Panc1 (cell line): Measurements from ENCODE around the gene ADGRG3. TPM values are rescaled to one million over a fixed set of nuclear protein-coding genes. Genes with fewer than 3 reads are reported as not detected.

ENCODE experiments used
- ATAC-seq: fragments of 200-7000 bp; cut with Tn5 transposase; 2 replicates; pipeline ENCODE4 v1.9.1; 2020; ENCODE audit warnings: mild to moderate bottlenecking, moderate library complexity
- BruUV-seq: library from RNA; stranded (reverse); fragments of 400-500 nt; replicated peaks from 2 replicates; lab custom pipeline; 2021; lab: Mats Ljungman, UMichigan
- CTCF ChIA-PET: fragments of 300-600 bp; sonication (Branson Sonifier 250); formaldehyde crosslinking; loops from one replicate; lab custom pipeline; 2022; ENCODE audit warnings: antibody characterized with exemption; lab: Charles Lee
- POLR2A ChIA-PET: fragments of 300-600 bp; sonication (Branson Sonifier 250); formaldehyde crosslinking; loops from one replicate; lab custom pipeline; 2022; ENCODE audit warnings: antibody characterized with exemption; lab: Charles Lee
- DNase-seq: peaks from one replicate; pipeline ENCODE4 v3.0.0-alpha.2; 2010; ENCODE audit warnings: low read depth, low spot score
- H3K27ac ChIP-seq: 2 replicates; pipeline ENCODE4 v1.5.1; 2011; ENCODE audit warnings: mild to moderate bottlenecking, low read length, inconsistent platforms
- H3K27me3 ChIP-seq: fragments of 200-500 bp; sonication (Bioruptor generic); 2 replicates; pipeline ENCODE4 v1.6.0; 2014; ENCODE audit warnings: low read length, inconsistent platforms; ENCODE audit not compliant: control insufficient read depth, insufficient read depth
- H3K36me3 ChIP-seq: fragments of 200-500 bp; sonication (Bioruptor generic); 2 replicates; pipeline ENCODE4 v1.5.1; 2014; ENCODE audit warnings: inconsistent platforms, mild to moderate bottlenecking, low read length, moderate library complexity; ENCODE audit not compliant: control insufficient read depth, insufficient read depth
- H3K4me1 ChIP-seq: 2 replicates; pipeline ENCODE4 v1.5.1; 2011; ENCODE audit warnings: inconsistent platforms, mild to moderate bottlenecking, low read length, moderate library complexity; ENCODE audit not compliant: control insufficient read depth, insufficient read depth
- H3K4me3 ChIP-seq, 2 experiments: 2 replicates each; pipeline ENCODE4 v1.5.1; 2011 to 2012; ENCODE audit warnings: low read depth in 2 of 2, low read length in 2 of 2, mild to moderate bottlenecking in 2 of 2, inconsistent platforms in 1 of 2, moderate library complexity in 1 of 2
- H3K9me3 ChIP-seq: fragments of 200-500 bp; sonication (Bioruptor generic); 2 replicates; pipeline ENCODE4 v1.5.1; 2014; ENCODE audit warnings: low read depth, mild to moderate bottlenecking, inconsistent platforms, low read length, moderate library complexity; ENCODE audit not compliant: control insufficient read depth, insufficient read depth
- CTCF ChIP-seq: fragments of 450-650 bp; IDR thresholded peaks from 2 replicates; pipeline ENCODE4 v1.5.1; 2017; ENCODE audit warnings: mild to moderate bottlenecking
- POLR2AphosphoS5 ChIP-seq: IDR thresholded peaks from 2 replicates; pipeline ENCODE4 v1.6.1; 2012; ENCODE audit warnings: mild to moderate bottlenecking, low read depth, low read length, moderate library complexity
- REST ChIP-seq, 2 experiments: IDR thresholded peaks; 2 replicates each; pipeline ENCODE4 v1.6.1; 2011 to 2012; ENCODE audit warnings: low read depth in 2 of 2, control low read depth in 1 of 2, low read length in 1 of 2, mild to moderate bottlenecking in 1 of 2, moderate library complexity in 1 of 2; ENCODE audit not compliant: insufficient read depth in 1 of 2
- SIN3A ChIP-seq: IDR thresholded peaks from 2 replicates; pipeline ENCODE4 v1.6.1; 2012; ENCODE audit warnings: low read depth, mild to moderate bottlenecking, low read length, moderate library complexity, borderline replicate concordance; ENCODE audit not compliant: insufficient read depth
- TCF7L2 ChIP-seq: IDR thresholded peaks from 2 replicates; pipeline ENCODE4 v1.6.1; 2011; ENCODE audit warnings: mild to moderate bottlenecking, low read depth, low read length, inconsistent platforms
- in situ Hi-C: cut with HindIII; loops from 2 replicates; pipeline ENCODE4 v1.10.0; 2016; ENCODE audit warnings: low sequenced_read_pairs, low pct_unique_long_range_greater_than_20kb
- intact Hi-C: fragments of 100-400 bp; cut with micrococcal nuclease; formaldehyde crosslinking; loops from one replicate; pipeline ENCODE4 v1.10.0; 2022; ENCODE audit not compliant: unreplicated experiment
- total RNA-seq: library from RNA; stranded (reverse); gene quantifications from one replicate; pipeline ENCODE4 v1.2.1, GENCODE V29; 2021; ENCODE audit not compliant: unreplicated experiment

The ADGRG3 gene
- total RNA-seq, 1 experiment from 2014 or later = not detected

GRCh38 chr16:57727610-57728009, 59.5 kb downstream of the ADGRG3 start:
- BruUV-seq = no TSS peak
- TF ChIP-seq SIN3A (no peak), CTCF (no peak), POLR2AphosphoS5 (no peak), TCF7L2 (no peak), REST (IDR thresholded peaks at IDR 0.05; ENCODE audit: insufficient read depth in 1 of 2, low read depth in 2 of 2, low read length in 1 of 2) (no peak)
- no peaks in the 10 kb centered on the region for H3K36me3 ChIP-seq
- intact Hi-C loops = no loop called here
- no peak for ATAC-seq
- POLR2A ChIA-PET = no interaction called here
- H3K4me1 ChIP-seq = no peaks in the 10 kb centered on the region
- H3K27me3 ChIP-seq = no peaks in the 10 kb centered on the region
- no peak overlapping the region for H3K4me3 ChIP-seq
- in situ Hi-C loops = no loop called here
- no peak overlapping the region for H3K27ac ChIP-seq
- DNase-seq = no peak
- H3K9me3 ChIP-seq = no peaks in the 10 kb centered on the region
- CTCF ChIA-PET = no interaction called here

GRCh38 chr16:57728336-57729181, 60.5 kb downstream of the ADGRG3 start:
- CTCF ChIA-PET = no interaction called here
- in situ Hi-C loops = no loop called here
- no TSS peak for BruUV-seq

More at GRCh38 chr16:57728336-57729181, 60.5 kb downstream of the ADGRG3 start:
- Histone ChIP-seq H3K36me3 (no peaks in the 10 kb centered on the region), H3K27ac (no peak overlapping the region), H3K4me1 (no peaks in the 10 kb centered on the region), H3K9me3 (no peaks in the 10 kb centered on the region), H3K27me3 (no peaks in the 10 kb centered on the region), H3K4me3 (no peak overlapping the region)
- no peak for ATAC-seq
- no peak for DNase-seq
- intact Hi-C loops = no loop called here
- POLR2A ChIA-PET = no interaction called here
- TF ChIP-seq CTCF (no peak), TCF7L2 (no peak), SIN3A (no peak), REST (IDR thresholded peaks at IDR 0.05; ENCODE audit: insufficient read depth in 1 of 2, low read depth in 2 of 2, low read length in 1 of 2) (no peak), POLR2AphosphoS5 (no peak)
